DND-41 (cell line): ENCODE data around the gene AUP1.

Source experiments
- ATAC-seq: fragments of 200-7000 bp; cut with Tn5 transposase; 3 replicates; pipeline ENCODE4 v1.9.1; 2021; ENCODE audit warnings: low read depth; ENCODE audit not compliant: insufficient read depth
- DNase-seq: peaks from one replicate; pipeline ENCODE4 v3.0.0-alpha.2; 2020
- H2AFZ ChIP-seq: 2 replicates; pipeline ENCODE4 v1.6.0; 2012; ENCODE audit warnings: low read depth, low read length
- H3K27ac ChIP-seq: 2 replicates; pipeline ENCODE4 v1.5.1; 2012; ENCODE audit warnings: low read length, inconsistent platforms
- H3K27me3 ChIP-seq: fragments of 200-600 bp; sonication (generic); 2 replicates; pipeline ENCODE4 v1.6.0; 2012; ENCODE audit warnings: low read length, mild to moderate bottlenecking, inconsistent platforms; ENCODE audit not compliant: insufficient read depth, poor library complexity
- H3K36me3 ChIP-seq: 2 replicates; pipeline ENCODE4 v1.5.1; 2012; ENCODE audit warnings: low read length, inconsistent platforms; ENCODE audit not compliant: insufficient read depth
- H3K4me1 ChIP-seq: 2 replicates; pipeline ENCODE4 v1.5.1; 2012; ENCODE audit warnings: mild to moderate bottlenecking, low read length; ENCODE audit not compliant: insufficient read depth
- H3K4me2 ChIP-seq: 2 replicates; pipeline ENCODE4 v1.6.0; 2012; ENCODE audit warnings: mild to moderate bottlenecking, moderate library complexity, low read length, inconsistent platforms; ENCODE audit not compliant: insufficient read depth
- H3K4me3 ChIP-seq, 2 experiments: fragments of 200-600 bp in 1 of 2; shearing (Covaris generic) in 1 of 2; 2 replicates each; pipeline ENCODE4 v1.5.1; 2012 to 2016; ENCODE audit warnings: inconsistent platforms in 2 of 2, low read length in 2 of 2, mild to moderate bottlenecking in 2 of 2, low read depth in 1 of 2, moderate library complexity in 1 of 2
- H3K79me2 ChIP-seq: 2 replicates; pipeline ENCODE4 v1.6.0; 2012; ENCODE audit warnings: low read length, inconsistent platforms; ENCODE audit not compliant: insufficient read depth
- H3K9ac ChIP-seq: 2 replicates; pipeline ENCODE4 v1.6.0; 2012; ENCODE audit warnings: low read depth, mild to moderate bottlenecking, inconsistent platforms, low read length, moderate library complexity
- H3K9me3 ChIP-seq: 2 replicates; pipeline ENCODE4 v1.5.1; 2012; ENCODE audit warnings: low read length, moderate library complexity, mild to moderate bottlenecking, inconsistent platforms; ENCODE audit not compliant: insufficient read depth, severe bottlenecking
- H4K20me1 ChIP-seq: 2 replicates; pipeline ENCODE4 v1.6.0; 2012; ENCODE audit warnings: low read length; ENCODE audit not compliant: insufficient read depth
- CTCF ChIP-seq: IDR thresholded peaks from 2 replicates; pipeline ENCODE4 v1.5.1; 2012; ENCODE audit warnings: borderline replicate concordance, low read length, moderate library complexity, mild to moderate bottlenecking; ENCODE audit not compliant: poor library complexity, severe bottlenecking; ENCODE audit errors: extremely low read depth
- EZH2 ChIP-seq: IDR thresholded peaks from 3 replicates; pipeline ENCODE4 v1.6.1; 2012; ENCODE audit warnings: borderline replicate concordance, low read depth, mild to moderate bottlenecking, moderate library complexity, low read length, inconsistent platforms; ENCODE audit not compliant: severe bottlenecking

The AUP1 gene

GRCh38 chr2:74530239-74531187, 1.0 kb upstream of the AUP1 start:
- Histone ChIP-seq H3K27me3 (no peaks in the 10 kb centered on the region), H3K9ac (peak overlapping the region; percentile 75), H3K27ac (peak overlapping the region; percentile 91), H3K4me3 (peak overlapping the region; percentile 36 to 67), H3K4me1 (peaks cover 38% of the 10 kb centered on the region), H3K79me2 (peaks cover 38% of the 10 kb centered on the region), H4K20me1 (peaks cover 15% of the 10 kb centered on the region; the same call in 1 of the 2 replicates), H2AFZ (peak overlapping the region; percentile 79), H3K4me2 (peak overlapping the region; percentile 87), H3K36me3 (peaks cover 68% of the 10 kb centered on the region), H3K9me3 (no peaks in the 10 kb centered on the region)
- no peak for TF ChIP-seq EZH2
- TF ChIP-seq CTCF: no peak
- ATAC-seq (peak; percentile 22), DNase-seq (peak; percentile 58)

GRCh38 chr2:74528600-74529356, 728 bp downstream of the AUP1 start:
- H3K4me2 ChIP-seq: peak overlapping the region; percentile 87
- H3K4me1 ChIP-seq: peaks cover 38% of the 10 kb centered on the region
- peak overlapping the region; percentile 75 for H3K9ac ChIP-seq
- H3K4me3 ChIP-seq: peak overlapping the region; percentile 36 to 67
- H3K27me3 ChIP-seq: no peaks in the 10 kb centered on the region
- H3K36me3 ChIP-seq: peaks cover 68% of the 10 kb centered on the region
- peak overlapping the region; percentile 91 for H3K27ac ChIP-seq
- DNase-seq: no peak
- peaks cover 38% of the 10 kb centered on the region for H3K79me2 ChIP-seq
- H3K9me3 ChIP-seq: no peaks in the 10 kb centered on the region
- peak; percentile 7 for ATAC-seq
- peak overlapping the region; percentile 79 for H2AFZ ChIP-seq
- TF ChIP-seq CTCF: peak; percentile 13
- no peak for TF ChIP-seq EZH2
- H4K20me1 ChIP-seq: peaks cover 15% of the 10 kb centered on the region; the same call in 1 of the 2 replicates

- no peaks in the 10 kb centered on the region for H3K9me3 ChIP-seq
- peaks cover 38% of the 10 kb centered on the region for H3K79me2 ChIP-seq
- peaks cover 15% of the 10 kb centered on the region; the same call in 1 of the 2 replicates for H4K20me1 ChIP-seq
- peak overlapping the region; percentile 87 for H3K4me2 ChIP-seq
- TF ChIP-seq EZH2 (no peak), CTCF (no peak)
- ATAC-seq (no peak), DNase-seq (no peak)
- no peak overlapping the region for H3K9ac ChIP-seq
- H3K36me3 ChIP-seq: peaks cover 58% of the 10 kb centered on the region
- H3K4me1 ChIP-seq: peaks cover 38% of the 10 kb centered on the region
- no peak overlapping the region for H3K27ac ChIP-seq
- peak overlapping the region in 1 of 2 experiments; percentile 67; a peak in 2 of 4 replicates for H3K4me3 ChIP-seq
- no peaks in the 10 kb centered on the region for H3K27me3 ChIP-seq
- H2AFZ ChIP-seq: no peak overlapping the region
Measured at GRCh38 chr2:74527741-74528140, 1.8 kb downstream of the AUP1 start.
